Myometrial cell (primary cell): ENCODE results near the gene ZNF682. TPM values are rescaled to one million over a fixed set of nuclear protein-coding genes. Genes with fewer than 3 reads are reported as not detected.

Source experiments
- total RNA-seq: library from RNA; depleted of rRNA; stranded (reverse); fragments of >200 nt; gene quantifications from 2 replicates; pipeline ENCODE4 v1.2.3, GENCODE V29; 2015

The ZNF682 gene
- total RNA-seq = 0.86 and 1.4 TPM in 2 replicates

GRCh38 chr19:20039203-20039723 is at the start of gene ZNF682:
Gene ZNF682 (minus strand): TSS chr19:20039505. CDS start chr19:20039345, 160 bp downstream.

GRCh38 chr19:20077791-20078463 is 38.6 kb upstream of the ZNF682 start, which contains the start of gene ZNF90:
Gene ZNF90 (plus strand): TSS chr19:20078000. CDS start chr19:20078133, 133 bp downstream.

Other genes starting within 250 kb of the ZNF682 start
- 16.4 and 17.9 TPM in 2 replicates for gene ZNF506, start 217.8 kb downstream of the ZNF682 start, total RNA-seq
- gene ZNF253, start 173.6 kb downstream of the ZNF682 start, total RNA-seq = 1.8 and 2.3 TPM in 2 replicates
- 0.58 and 5.7 TPM in 2 replicates for gene ZNF93, start 138.6 kb downstream of the ZNF682 start, total RNA-seq
- gene ZNF90, start 38.5 kb upstream of the ZNF682 start, total RNA-seq = 0.89 and 1.2 TPM in 2 replicates
- 7.1 and 13.8 TPM in 2 replicates for gene ZNF486, start 127.7 kb upstream of the ZNF682 start, total RNA-seq